Measurements from ENCODE around the gene ELN. TPM values are rescaled to one million over a fixed set of nuclear protein-coding genes. Genes with fewer than 3 reads are reported as not detected.

Gene ELN
- total and polyA plus RNA-seq, 9 donors, result 60.4 to 217 (median 153) TPM

GRCh38 chr7:73986158-73986631 is 41.8 kb upstream of the ELN start:
- no peak overlapping the region for H3K27ac ChIP-seq (ENCODE audit: low read length)
- H3K36me3 ChIP-seq (ENCODE audit: control insufficient read depth, insufficient read depth, low read length), result no peaks in the 10 kb centered on the region
- H3K4me3 ChIP-seq (ENCODE audit: low read length), result no peak overlapping the region
- DNase-seq, result no peak
- 78% methylated on average over 14 of the region's 17 CpGs for WGBS (ENCODE audit: insufficient coverage)
- peaks cover 8% of the 10 kb centered on the region for H3K4me1 ChIP-seq (ENCODE audit: control insufficient read depth, insufficient read depth, low read length)
- H3K27me3 ChIP-seq (ENCODE audit: control insufficient read depth, insufficient read depth, low read length), result peaks cover 7% of the 10 kb centered on the region
- H3K9me3 ChIP-seq (replicated peaks; ENCODE audit: control insufficient read depth, low read depth, low read length), result no peaks in the 10 kb centered on the region

GRCh38 chr7:73987298-73987697 is 40.7 kb upstream of the ELN start:
- DNase-seq, result no peak
- Histone ChIP-seq H3K4me3 (ENCODE audit: low read length) (no peak overlapping the region), H3K27ac (ENCODE audit: low read length) (no peak overlapping the region)

GRCh38 chr7:73988197-73988596 is 39.8 kb upstream of the ELN start:
- 55% methylated on average over 3 of the region's 9 CpGs for WGBS (ENCODE audit: insufficient coverage)
- Histone ChIP-seq H3K27me3 (ENCODE audit: control insufficient read depth, insufficient read depth, low read length) (peaks cover 6% of the 10 kb centered on the region), H3K27ac (ENCODE audit: low read length) (no peak overlapping the region), H3K9me3 (replicated peaks; ENCODE audit: control insufficient read depth, low read depth, low read length) (no peaks in the 10 kb centered on the region), H3K4me1 (ENCODE audit: control insufficient read depth, insufficient read depth, low read length) (peaks cover 18% of the 10 kb centered on the region), H3K4me3 (ENCODE audit: low read length) (no peak overlapping the region), H3K36me3 (ENCODE audit: control insufficient read depth, insufficient read depth, low read length) (no peaks in the 10 kb centered on the region)
- DNase-seq, result no peak

More at GRCh38 chr7:73987298-73987697, 40.7 kb upstream of the ELN start:
- no peaks in the 10 kb centered on the region for H3K36me3 ChIP-seq (ENCODE audit: control insufficient read depth, insufficient read depth, low read length)
- 100% methylated on average over 2 of the region's 4 CpGs for WGBS (ENCODE audit: insufficient coverage)
- peaks cover 6% of the 10 kb centered on the region for H3K27me3 ChIP-seq (ENCODE audit: control insufficient read depth, insufficient read depth, low read length)
- H3K4me1 ChIP-seq (ENCODE audit: control insufficient read depth, insufficient read depth, low read length), result peaks cover 15% of the 10 kb centered on the region
- H3K9me3 ChIP-seq (replicated peaks; ENCODE audit: control insufficient read depth, low read depth, low read length), result no peaks in the 10 kb centered on the region

GRCh38 chr7:73991522-73992100 is 36.4 kb upstream of the ELN start:
- Histone ChIP-seq H3K27me3 (ENCODE audit: control insufficient read depth, insufficient read depth, low read length) (peaks cover 2% of the 10 kb centered on the region), H3K9me3 (replicated peaks; ENCODE audit: control insufficient read depth, low read depth, low read length) (peaks cover 11% of the 10 kb centered on the region), H3K27ac (ENCODE audit: low read length) (no peak overlapping the region), H3K4me3 (ENCODE audit: low read length) (no peak overlapping the region), H3K36me3 (ENCODE audit: control insufficient read depth, insufficient read depth, low read length) (no peaks in the 10 kb centered on the region), H3K4me1 (ENCODE audit: control insufficient read depth, insufficient read depth, low read length) (peaks cover 11% of the 10 kb centered on the region)
- DNase-seq, result no peak
- WGBS (ENCODE audit: insufficient coverage), result 84% methylated on average over 4 of the region's 7 CpGs

GRCh38 chr7:73992101-73992562 is 35.8 kb upstream of the ELN start:
- Histone ChIP-seq H3K4me3 (ENCODE audit: low read length) (no peak overlapping the region), H3K36me3 (ENCODE audit: control insufficient read depth, insufficient read depth, low read length) (no peaks in the 10 kb centered on the region), H3K27me3 (ENCODE audit: control insufficient read depth, insufficient read depth, low read length) (peaks cover 5% of the 10 kb centered on the region), H3K4me1 (ENCODE audit: control insufficient read depth, insufficient read depth, low read length) (peaks cover 11% of the 10 kb centered on the region), H3K9me3 (replicated peaks; ENCODE audit: control insufficient read depth, low read depth, low read length) (peaks cover 11% of the 10 kb centered on the region), H3K27ac (ENCODE audit: low read length) (no peak overlapping the region)
- peak; percentile 53 for DNase-seq
- WGBS (ENCODE audit: insufficient coverage), result 56% methylated on average over 18 of the region's 18 CpGs

- H3K4me1 ChIP-seq (ENCODE audit: control insufficient read depth, insufficient read depth, low read length), result peaks cover 11% of the 10 kb centered on the region
- no peak for DNase-seq
- no peak overlapping the region for H3K4me3 ChIP-seq (ENCODE audit: low read length)
- H3K36me3 ChIP-seq (ENCODE audit: control insufficient read depth, insufficient read depth, low read length), result no peaks in the 10 kb centered on the region
- peaks cover 11% of the 10 kb centered on the region for H3K9me3 ChIP-seq (replicated peaks; ENCODE audit: control insufficient read depth, low read depth, low read length)
- WGBS (ENCODE audit: insufficient coverage), result no CpG with 5 or more reads among the region's 7 CpGs
- H3K27me3 ChIP-seq (ENCODE audit: control insufficient read depth, insufficient read depth, low read length), result peaks cover 6% of the 10 kb centered on the region
- H3K27ac ChIP-seq (ENCODE audit: low read length), result no peak overlapping the region
Observed at GRCh38 chr7:73994023-73994422, 34.0 kb upstream of the ELN start.

GRCh38 chr7:73994761-73995160 is 33.2 kb upstream of the ELN start:
- Histone ChIP-seq H3K4me3 (ENCODE audit: low read length) (no peak overlapping the region), H3K36me3 (ENCODE audit: control insufficient read depth, insufficient read depth, low read length) (no peaks in the 10 kb centered on the region), H3K4me1 (ENCODE audit: control insufficient read depth, insufficient read depth, low read length) (peaks cover 16% of the 10 kb centered on the region), H3K27ac (ENCODE audit: low read length) (no peak overlapping the region), H3K27me3 (ENCODE audit: control insufficient read depth, insufficient read depth, low read length) (peaks cover 6% of the 10 kb centered on the region), H3K9me3 (replicated peaks; ENCODE audit: control insufficient read depth, low read depth, low read length) (peaks cover 11% of the 10 kb centered on the region)
- no peak for DNase-seq

GRCh38 chr7:73995330-73995729 is 32.6 kb upstream of the ELN start:
- Histone ChIP-seq H3K9me3 (replicated peaks; ENCODE audit: control insufficient read depth, low read depth, low read length) (peaks cover 11% of the 10 kb centered on the region), H3K27ac (ENCODE audit: low read length) (no peak overlapping the region), H3K36me3 (ENCODE audit: control insufficient read depth, insufficient read depth, low read length) (no peaks in the 10 kb centered on the region), H3K4me3 (ENCODE audit: low read length) (no peak overlapping the region), H3K4me1 (ENCODE audit: control insufficient read depth, insufficient read depth, low read length) (peaks cover 19% of the 10 kb centered on the region), H3K27me3 (ENCODE audit: control insufficient read depth, insufficient read depth, low read length) (peaks cover 6% of the 10 kb centered on the region)
- no peak for DNase-seq
- 73% methylated on average over 2 of the region's 4 CpGs for whole genome bisulfite sequencing (ENCODE audit: insufficient coverage)

- no peak overlapping the region for H3K27ac ChIP-seq (ENCODE audit: low read length)
- no peak for DNase-seq
- peaks cover 19% of the 10 kb centered on the region for H3K4me1 ChIP-seq (ENCODE audit: control insufficient read depth, insufficient read depth, low read length)
- 75% methylated on average over 3 of the region's 3 CpGs for WGBS (ENCODE audit: insufficient coverage)
- peaks cover 6% of the 10 kb centered on the region for H3K27me3 ChIP-seq (ENCODE audit: control insufficient read depth, insufficient read depth, low read length)
- peaks cover 11% of the 10 kb centered on the region for H3K9me3 ChIP-seq (replicated peaks; ENCODE audit: control insufficient read depth, low read depth, low read length)
- no peaks in the 10 kb centered on the region for H3K36me3 ChIP-seq (ENCODE audit: control insufficient read depth, insufficient read depth, low read length)
- no peak overlapping the region for H3K4me3 ChIP-seq (ENCODE audit: low read length)
Observed at GRCh38 chr7:73995821-73996511, 32.0 kb upstream of the ELN start.

- H3K4me3 ChIP-seq (ENCODE audit: low read length), result no peak overlapping the region
- H3K27me3 ChIP-seq (ENCODE audit: control insufficient read depth, insufficient read depth, low read length), result peaks cover 4% of the 10 kb centered on the region
- DNase-seq, result no peak
- peaks cover 14% of the 10 kb centered on the region for H3K4me1 ChIP-seq (ENCODE audit: control insufficient read depth, insufficient read depth, low read length)
- H3K9me3 ChIP-seq (replicated peaks; ENCODE audit: control insufficient read depth, low read depth, low read length), result peaks cover 11% of the 10 kb centered on the region
- WGBS (ENCODE audit: insufficient coverage), result 48% methylated on average over 6 of the region's 7 CpGs
- H3K36me3 ChIP-seq (ENCODE audit: control insufficient read depth, insufficient read depth, low read length), result no peaks in the 10 kb centered on the region
- no peak overlapping the region for H3K27ac ChIP-seq (ENCODE audit: low read length)
Observed at GRCh38 chr7:73997056-73997455, 30.9 kb upstream of the ELN start.

Measured in muscle of leg (tissue), 11 donors.